ENCODE results near the gene SEMA6B. TPM values are rescaled to one million over a fixed set of nuclear protein-coding genes. Genes with fewer than 3 reads are reported as not detected.

SEMA6B gene
- total and polyA plus RNA-seq, 2 donors (not counting 1 experiment from before 2014, with no cell fraction given), result 0.42 TPM; not detected in 1

- TF ChIP-seq CTCF (IDR thresholded peaks at IDR 0.05) (no peak), EZH2 (IDR thresholded peaks at IDR 0.05; ENCODE audit: borderline replicate concordance, insufficient read depth, low read depth, low read length, poor library complexity, severe bottlenecking) (no peak)
- H3K27me3 Mint-ChIP-seq, result peaks cover 36% of the 10 kb centered on the region
- POLR2A ChIA-PET, result no interaction called here
- CTCF ChIA-PET, result no interaction called here
- H3K79me2 ChIP-seq (ENCODE audit: control insufficient read depth, insufficient read depth, low read length), result no peaks in the 10 kb centered on the region
- WGBS (ENCODE audit: insufficient coverage), result 7% methylated on average over 16 of the region's 27 CpGs
- H3K4me3 ChIP-seq (ENCODE audit: control extremely low read depth in 1 of 5, extremely low read depth in 1 of 5, insufficient read depth in 1 of 5, low read depth in 2 of 5, low read length in 4 of 5), result peak overlapping the region in 2 of 5 experiments; percentile 5 to 30
- DNase-seq (no peak), ATAC-seq (ENCODE audit: low read depth) (peak; percentile 29)
- no peaks in the 10 kb centered on the region for H4K20me1 ChIP-seq (ENCODE audit: control insufficient read depth, insufficient read depth, low read length, poor library complexity, severe bottlenecking)
- peak overlapping the region; percentile 76 for H3K4me2 ChIP-seq (replicated peaks; ENCODE audit: low read depth, low read length, poor library complexity, severe bottlenecking)
- peak overlapping the region; percentile 60 for H3K4me3 Mint-ChIP-seq
- peaks cover 0 to 35% (median 20%) of the 10 kb centered on the region in 4 experiments for H3K27me3 ChIP-seq (replicated peaks in 1 of 4; ENCODE audit: control extremely low read depth in 1 of 4, control insufficient read depth in 3 of 4, insufficient read depth in 4 of 4, low read length in 3 of 4)
- H3K27ac ChIP-seq (ENCODE audit: low read length in 2 of 2), result no peak overlapping the region
- peak overlapping the region; percentile 18 for H2AFZ ChIP-seq (ENCODE audit: insufficient read depth, low read depth, low read length, poor library complexity, severe bottlenecking)
- no peaks in the 10 kb centered on the region for H3K36me3 ChIP-seq (replicated peaks in 1 of 2; ENCODE audit: control extremely low read depth in 1 of 2, control insufficient read depth in 1 of 2, extremely low read depth in 1 of 2, insufficient read depth in 2 of 2, low read length in 1 of 2)
- H3K9me3 Mint-ChIP-seq (ENCODE audit: insufficient read depth), result no peaks in the 10 kb centered on the region
- no peak overlapping the region for H3K9ac ChIP-seq (ENCODE audit: low read length)
- intact Hi-C loops (cut with micrococcal nuclease), result no loop called here
- H3K27ac Mint-ChIP-seq, result no peak overlapping the region
- H3K9me3 ChIP-seq (ENCODE audit: control extremely low read depth in 1 of 3, control insufficient read depth in 2 of 3, insufficient read depth in 1 of 3, low read length in 2 of 3), result peaks cover 0 to 19% (median 0%) of the 10 kb centered on the region in 3 donors
- peaks cover 12% of the 10 kb centered on the region for H3K4me1 Mint-ChIP-seq
- H3K4me1 ChIP-seq (ENCODE audit: control insufficient read depth in 2 of 2, insufficient read depth in 2 of 2, low read length in 2 of 2), result peaks cover 15% of the 10 kb centered on the region in 2 donors
Measured at GRCh38 chr19:4597278-4597974, 37.9 kb upstream of the SEMA6B start.

Data from B cell (primary cell).